HEK293 (cell line): ENCODE results near the gene PCDH9.

ENCODE experiments used
- GFI1B ChIP-seq: fragments of 450-650 bp; formaldehyde crosslinking; IDR thresholded peaks from 2 replicates; pipeline ENCODE4 v1.5.1; 2016; ENCODE audit warnings: missing biosample characterization, missing genetic modification characterization
- ZNF221 ChIP-seq: fragments of 450-650 bp; formaldehyde crosslinking; IDR thresholded peaks from 2 replicates; pipeline ENCODE4 v1.5.1; 2017; ENCODE audit warnings: missing biosample characterization, missing genetic modification characterization, borderline replicate concordance
- ZNF24 ChIP-seq: fragments of 450-650 bp; formaldehyde crosslinking; IDR thresholded peaks from 2 replicates; pipeline ENCODE4 v1.5.1; 2016; ENCODE audit warnings: missing biosample characterization, missing genetic modification characterization
- ZNF311 ChIP-seq: fragments of 450-650 bp; formaldehyde crosslinking; IDR thresholded peaks from 2 replicates; pipeline ENCODE4 v1.5.1; 2017; ENCODE audit warnings: missing biosample characterization, missing genetic modification characterization, borderline replicate concordance
- ZNF416 ChIP-seq: fragments of 450-650 bp; formaldehyde crosslinking; IDR thresholded peaks from 2 replicates; pipeline ENCODE4 v1.5.1; 2016; ENCODE audit warnings: missing biosample characterization, missing genetic modification characterization
- ZNF529 ChIP-seq: fragments of 450-650 bp; formaldehyde crosslinking; IDR thresholded peaks from 2 replicates; pipeline ENCODE4 v1.5.1; 2017; ENCODE audit warnings: missing genetic modification characterization, missing biosample characterization; ENCODE audit not compliant: insufficient replicate concordance

- no peak for TF ChIP-seq ZNF311 (tag by site-specific recombination)
- TF ChIP-seq ZNF529 (tag by site-specific recombination): no peak
- no peak for TF ChIP-seq ZNF416
- TF ChIP-seq ZNF221: no peak
- no peak for TF ChIP-seq ZNF24
- TF ChIP-seq GFI1B (tag by site-specific recombination): no peak
Measured at GRCh38 chr13:66855131-66855530, 375.0 kb downstream of the PCDH9 start.
